Endothelial cell (in vitro differentiated cells): Measurements from ENCODE around the gene MYO16. TPM values are rescaled to one million over a fixed set of nuclear protein-coding genes. Genes with fewer than 3 reads are reported as not detected.

Experiments
- DNase-seq: peaks from one replicate; pipeline ENCODE4 v3.0.0; 2021; ENCODE audit warnings: low spot score
- H3K27ac Mint-ChIP-seq: one replicate; pipeline ENCODE4 v1.8.0; 2021; ENCODE audit warnings: mixed read lengths, inconsistent platforms; ENCODE audit not compliant: unreplicated experiment
- H3K27me3 Mint-ChIP-seq: one replicate; pipeline ENCODE4 v1.8.0; 2021; ENCODE audit warnings: mild to moderate bottlenecking, moderate library complexity, mixed read lengths, inconsistent platforms; ENCODE audit not compliant: unreplicated experiment
- H3K36me3 Mint-ChIP-seq: one replicate; pipeline ENCODE4 v1.8.0; 2021; ENCODE audit warnings: mild to moderate bottlenecking, low read depth, mixed read lengths, inconsistent platforms; ENCODE audit not compliant: unreplicated experiment
- H3K4me1 Mint-ChIP-seq: one replicate; pipeline ENCODE4 v1.8.0; 2021; ENCODE audit warnings: mild to moderate bottlenecking, mixed read lengths, inconsistent platforms; ENCODE audit not compliant: unreplicated experiment
- H3K4me3 Mint-ChIP-seq: one replicate; pipeline ENCODE4 v1.8.0; 2021; ENCODE audit warnings: mild to moderate bottlenecking, mixed read lengths, inconsistent platforms; ENCODE audit not compliant: unreplicated experiment
- H3K9me3 Mint-ChIP-seq: one replicate; pipeline ENCODE4 v1.8.0; 2021; ENCODE audit warnings: mixed read lengths, inconsistent platforms; ENCODE audit not compliant: unreplicated experiment
- total RNA-seq: library from RNA; stranded (reverse); fragmentation: NEBNext Ultra II Directional; extraction: Animal tissue kit (Norgen Biotek cat#: 25700); gene quantifications from one replicate; pipeline ENCODE4 v1.2.1, GENCODE V29; 2021; ENCODE audit not compliant: unreplicated experiment
- TF ChIP-seq, protein P1 (sequence below): fragments of 200-600 bp; sonication (generic); IDR thresholded peaks from one replicate; pipeline ENCODE4 v1.5.0; 2021; ENCODE audit warnings: antibody characterized with exemption; ENCODE audit not compliant: unreplicated experiment

MYO16 gene
- total RNA-seq, 1 donor from 2014 or later = 1.4 TPM

GRCh38 chr13:108993346-108993745 lies 363.9 kb downstream of the MYO16 start:
- Mint-ChIP-seq H3K36me3 (no peaks in the 10 kb centered on the region), H3K9me3 (no peaks in the 10 kb centered on the region), H3K27me3 (no peaks in the 10 kb centered on the region), H3K4me1 (no peaks in the 10 kb centered on the region), H3K4me3 (no peak overlapping the region), H3K27ac (no peak overlapping the region)
- TF ChIP-seq, protein P1, sequence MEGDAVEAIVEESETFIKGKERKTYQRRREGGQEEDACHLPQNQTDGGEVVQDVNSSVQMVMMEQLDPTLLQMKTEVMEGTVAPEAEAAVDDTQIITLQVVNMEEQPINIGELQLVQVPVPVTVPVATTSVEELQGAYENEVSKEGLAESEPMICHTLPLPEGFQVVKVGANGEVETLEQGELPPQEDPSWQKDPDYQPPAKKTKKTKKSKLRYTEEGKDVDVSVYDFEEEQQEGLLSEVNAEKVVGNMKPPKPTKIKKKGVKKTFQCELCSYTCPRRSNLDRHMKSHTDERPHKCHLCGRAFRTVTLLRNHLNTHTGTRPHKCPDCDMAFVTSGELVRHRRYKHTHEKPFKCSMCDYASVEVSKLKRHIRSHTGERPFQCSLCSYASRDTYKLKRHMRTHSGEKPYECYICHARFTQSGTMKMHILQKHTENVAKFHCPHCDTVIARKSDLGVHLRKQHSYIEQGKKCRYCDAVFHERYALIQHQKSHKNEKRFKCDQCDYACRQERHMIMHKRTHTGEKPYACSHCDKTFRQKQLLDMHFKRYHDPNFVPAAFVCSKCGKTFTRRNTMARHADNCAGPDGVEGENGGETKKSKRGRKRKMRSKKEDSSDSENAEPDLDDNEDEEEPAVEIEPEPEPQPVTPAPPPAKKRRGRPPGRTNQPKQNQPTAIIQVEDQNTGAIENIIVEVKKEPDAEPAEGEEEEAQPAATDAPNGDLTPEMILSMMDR = no peak
- no peak for DNase-seq

GRCh38 chr13:108996430-108996829 lies 367.0 kb downstream of the MYO16 start:
- DNase-seq = no peak
- Mint-ChIP-seq H3K36me3 (no peaks in the 10 kb centered on the region), H3K4me3 (no peak overlapping the region), H3K4me1 (no peaks in the 10 kb centered on the region), H3K27ac (no peak overlapping the region), H3K27me3 (no peaks in the 10 kb centered on the region), H3K9me3 (no peaks in the 10 kb centered on the region)
- TF ChIP-seq, protein P1 = no peak

DNA sequence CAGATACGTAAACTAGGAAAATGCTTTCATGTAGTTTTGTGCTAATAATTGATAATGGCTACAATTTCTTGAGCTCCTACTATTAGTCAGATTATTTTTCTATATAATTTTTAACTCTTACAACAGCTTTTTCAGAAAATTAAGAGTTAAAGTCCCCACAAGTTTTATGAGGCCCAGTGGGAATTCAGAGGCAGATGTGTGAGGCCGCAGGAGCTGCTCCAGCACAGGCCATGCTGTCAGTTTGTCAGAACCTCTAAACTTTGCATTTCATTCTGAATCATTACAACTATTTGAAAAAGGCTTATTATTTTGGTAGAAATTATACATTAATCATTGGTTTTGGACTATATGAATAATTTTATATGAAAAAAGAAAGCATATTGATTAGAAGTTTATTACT lies 370.8 kb downstream of the MYO16 start:
- Mint-ChIP-seq H3K36me3 (no peaks in the 10 kb centered on the region), H3K4me3 (no peak overlapping the region), H3K4me1 (no peaks in the 10 kb centered on the region), H3K27ac (no peak overlapping the region), H3K9me3 (no peaks in the 10 kb centered on the region), H3K27me3 (no peaks in the 10 kb centered on the region)
- no peak for DNase-seq
- TF ChIP-seq, protein P1 = no peak

- no peak overlapping the region for H3K27ac Mint-ChIP-seq
- no peak for DNase-seq
- H3K4me3 Mint-ChIP-seq = no peak overlapping the region
- no peaks in the 10 kb centered on the region for H3K27me3 Mint-ChIP-seq
- TF ChIP-seq, protein P1 = no peak
- no peaks in the 10 kb centered on the region for H3K36me3 Mint-ChIP-seq
- no peaks in the 10 kb centered on the region for H3K9me3 Mint-ChIP-seq
- no peaks in the 10 kb centered on the region for H3K4me1 Mint-ChIP-seq
Measured at GRCh38 chr13:109002934-109003333, 373.5 kb downstream of the MYO16 start.

DNA sequence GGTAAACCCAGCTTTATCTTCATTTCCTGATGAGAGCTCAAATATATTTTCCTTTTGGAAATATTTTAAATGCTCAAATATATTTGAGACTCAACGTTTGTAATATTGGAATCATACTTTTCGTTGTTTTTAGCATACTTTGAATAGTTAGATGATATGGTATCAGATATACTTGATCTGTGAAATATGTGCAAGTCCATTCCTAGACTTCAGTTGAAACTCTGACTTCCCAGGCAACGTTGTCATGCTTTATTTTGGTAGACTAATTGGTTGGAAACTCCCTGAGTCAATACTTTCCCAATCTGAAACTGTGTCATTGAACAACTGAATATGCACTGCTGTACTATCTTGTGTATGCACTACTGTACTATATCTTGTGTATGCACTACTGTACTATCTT lies 378.5 kb downstream of the MYO16 start:
- no peak for DNase-seq
- Mint-ChIP-seq H3K9me3 (no peaks in the 10 kb centered on the region), H3K27ac (no peak overlapping the region), H3K27me3 (no peaks in the 10 kb centered on the region), H3K36me3 (no peaks in the 10 kb centered on the region), H3K4me1 (peaks cover 11% of the 10 kb centered on the region), H3K4me3 (no peak overlapping the region)
- TF ChIP-seq, protein P1 = no peak
